NCI-H524 treated with DMSO at 0.1 percent for 48 hours (cell line): ENCODE measurements around the gene OR13D1.
"Not testable (repeated sequence)": the region's sequence is repeated elsewhere in the genome, so short reads cannot be mapped to it uniquely, and the experiment has no call there.

Source experiments
- DNase-seq: peaks from one replicate; lab custom pipeline; 2025; lab: John Stamatoyannopoulos, UW

OR13D1 gene

GRCh38 chr9:104694218-104694617 is at the start of gene OR13D1:
Gene OR13D1, plus strand, starts transcription at chr9:104694518. Its CDS starts 0 bp downstream, at chr9:104694518.
- DNase-seq = no peak

- DNase-seq = no peak
Observed at GRCh38 chr9:104658496-104659195, 35.7 kb upstream of the OR13D1 start.

- DNase-seq = no peak
Observed at GRCh38 chr9:104675611-104676010, 18.7 kb upstream of the OR13D1 start.

GRCh38 chr9:104682642-104683041 is 11.7 kb upstream of the OR13D1 start:
- peak; percentile 60 for DNase-seq

- no peak for DNase-seq
Observed at GRCh38 chr9:104686081-104686480, 8.2 kb upstream of the OR13D1 start.

GRCh38 chr9:104700306-104700705 is 6.0 kb downstream of the OR13D1 start:
- DNase-seq = no peak

- DNase-seq = not testable (repeated sequence)
Observed at GRCh38 chr9:104708737-104709136, 14.4 kb downstream of the OR13D1 start.

GRCh38 chr9:104711604-104712003 is 17.3 kb downstream of the OR13D1 start:
- DNase-seq = no peak

- DNase-seq = no peak
Observed at GRCh38 chr9:104725014-104725413, 30.7 kb downstream of the OR13D1 start.

- no peak for DNase-seq
Observed at GRCh38 chr9:104738452-104738851, 44.1 kb downstream of the OR13D1 start.

- no peak for DNase-seq
Observed at GRCh38 chr9:104740621-104741020, 46.3 kb downstream of the OR13D1 start.

- DNase-seq = no peak
Observed at GRCh38 chr9:104743376-104743985, 49.2 kb downstream of the OR13D1 start.
